PFSK-1 (cell line): ENCODE results near the gene MPZL3.

Source experiments
- POLR2AphosphoS5 ChIP-seq: IDR thresholded peaks from 2 replicates; pipeline ENCODE4 v1.6.1; 2012; ENCODE audit warnings: low read depth, mild to moderate bottlenecking, control low read depth, low read length, moderate library complexity
- SIN3A ChIP-seq: IDR thresholded peaks from 2 replicates; pipeline ENCODE4 v1.6.1; 2012; ENCODE audit warnings: mild to moderate bottlenecking, low read length, moderate library complexity, borderline replicate concordance; ENCODE audit not compliant: insufficient read depth

GRCh38 chr11:118214210-118214914 is 37.8 kb downstream of the MPZL3 start:
- no peak for TF ChIP-seq SIN3A
- TF ChIP-seq POLR2AphosphoS5, result no peak
